ENCODE results near the gene IL1B. TPM values are rescaled to one million over a fixed set of nuclear protein-coding genes. Genes with fewer than 3 reads are reported as not detected.

Gene IL1B
- total RNA-seq, 1 donor from 2014 or later, result not detected

DNA sequence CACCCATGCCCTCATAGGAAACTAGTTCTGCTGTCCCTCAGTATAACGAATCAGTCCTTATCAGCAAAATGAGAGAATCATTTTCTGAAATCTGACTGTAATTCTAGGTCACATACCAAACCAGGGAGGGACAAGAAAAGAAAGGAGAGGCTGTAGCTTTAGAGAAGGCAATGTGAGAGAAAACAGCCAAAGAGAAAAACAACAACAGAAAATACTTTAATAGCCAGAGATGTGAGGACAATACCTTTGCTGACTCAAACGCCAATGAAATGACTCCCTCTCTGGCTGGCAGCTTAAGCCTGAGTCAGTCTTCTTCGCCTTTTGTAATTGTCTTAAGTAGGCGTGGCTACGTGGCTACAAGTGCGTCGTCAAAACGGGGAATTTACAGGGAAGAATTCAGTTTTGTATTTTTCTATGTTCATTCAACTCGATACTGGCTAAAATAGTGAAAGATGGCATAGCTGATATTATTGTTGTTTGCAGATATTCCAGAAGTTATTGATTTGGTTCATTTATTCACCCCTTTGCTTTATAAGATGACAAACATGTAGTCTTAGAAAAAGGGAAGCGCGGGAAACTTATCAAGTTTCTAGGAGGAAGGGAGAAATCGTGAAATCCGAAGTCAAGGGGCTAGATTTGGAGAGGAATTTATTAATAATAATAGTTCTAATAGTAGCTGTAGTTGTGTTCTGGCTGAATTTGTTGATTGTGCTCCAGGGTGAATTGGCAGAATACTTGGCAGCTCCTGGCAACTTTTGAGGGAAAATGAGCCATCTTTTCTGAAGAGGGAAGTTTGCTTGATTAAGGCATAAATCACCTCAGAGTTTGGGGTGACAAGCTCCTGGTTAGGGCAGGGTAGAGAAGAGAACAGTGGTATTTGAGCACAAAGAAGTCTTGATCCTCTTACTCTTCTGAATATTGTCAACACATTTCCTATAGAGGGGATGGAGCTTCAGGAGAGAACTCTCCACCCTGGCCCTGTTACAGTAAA is 52.1 kb downstream of the IL1B start, which contains the start of gene IL1A:
TSS of gene IL1A (minus strand) at position 295 of the 991 bp plus-strand sequence. CDS start 723 bp downstream, outside the sequence.
- DNase-seq (ENCODE audit: low read depth), result peak; percentile 40
- TF ChIP-seq CTCF (conservative IDR thresholded peaks at IDR 0.05; ENCODE audit: low read depth, low read length), result no peak
- H3K4me3 ChIP-seq (ENCODE audit: low read depth, low read length), result peak within 1 kb of the TSS; percentile 36

- no peak for TF ChIP-seq CTCF (conservative IDR thresholded peaks at IDR 0.05; ENCODE audit: low read depth, low read length)
- no peak overlapping the region for H3K4me3 ChIP-seq (ENCODE audit: low read depth, low read length)
- DNase-seq (ENCODE audit: low read depth), result no peak
These were observed 53.3 kb downstream of the IL1B start for GRCh38 chr2:112783187-112783714.

- DNase-seq (ENCODE audit: low read depth), result no peak
- TF ChIP-seq CTCF (conservative IDR thresholded peaks at IDR 0.05; ENCODE audit: low read depth, low read length), result no peak
- H3K4me3 ChIP-seq (ENCODE audit: low read depth, low read length), result no peak overlapping the region
These were observed 54.3 kb downstream of the IL1B start for GRCh38 chr2:112782234-112782799.

Other genes starting within 250 kb of the IL1B start
- gene SLC20A1, start 190.8 kb downstream of the IL1B start, total RNA-seq, result 60.1 and 89.7 TPM in 2 replicates
- not detected in 2 replicates for gene NT5DC4, start 115.8 kb downstream of the IL1B start, total RNA-seq
- 18.8 and 23.4 TPM in 2 replicates for gene CKAP2L, start 72.2 kb downstream of the IL1B start, total RNA-seq
- gene IL1A, start 52.3 kb downstream of the IL1B start, total RNA-seq, result 1.4 TPM in 2 replicates
- not detected in 2 replicates for gene IL37, start 74.4 kb upstream of the IL1B start, total RNA-seq
- not detected in 2 replicates for gene IL36G, start 141.2 kb upstream of the IL1B start, total RNA-seq
- not detected in 2 replicates for gene IL36A, start 168.7 kb upstream of the IL1B start, total RNA-seq
- gene IL36B, start 216.1 kb upstream of the IL1B start, total RNA-seq, result not detected in 2 replicates
- gene IL36RN, start 222.4 kb upstream of the IL1B start, total RNA-seq, result not detected in 2 replicates
- not detected in 2 replicates for gene IL1F10, start 231.2 kb upstream of the IL1B start, total RNA-seq

Measured in epithelial cell of proximal tubule (primary cell).